Measurements from ENCODE around the gene TMEM273. TPM values are rescaled to one million over a fixed set of nuclear protein-coding genes. Genes with fewer than 3 reads are reported as not detected.

Gene TMEM273
- polyA plus RNA-seq, 1 of the 3 experiments (the other 2 are of a cell fraction), result not detected

GRCh38 chr10:49223205-49223604 is 35.0 kb upstream of the TMEM273 start:
- no peaks in the 10 kb centered on the region for H3K27me3 ChIP-seq (ENCODE audit: insufficient read depth)
- H3K4me1 ChIP-seq (ENCODE audit: control insufficient read depth in 1 of 2, insufficient read depth in 2 of 2, low read depth in 1 of 2, low read length in 1 of 2), result no peaks in the 10 kb centered on the region
- H3K9ac ChIP-seq, result no peak overlapping the region
- H3K4me3 ChIP-seq (ENCODE audit: low read depth in 2 of 2, low read length in 1 of 2), result no peak overlapping the region
- H3K9me2 ChIP-seq, result no peaks in the 10 kb centered on the region
- CTCF ChIA-PET, result no interaction called here
- no peaks in the 10 kb centered on the region for H4K20me1 ChIP-seq (ENCODE audit: insufficient read depth)
- no peak overlapping the region for H2AFZ ChIP-seq (ENCODE audit: low read depth)
- H3K36me3 ChIP-seq (replicated peaks in 1 of 2; ENCODE audit: control insufficient read depth in 1 of 2, insufficient read depth in 2 of 2, low read length in 1 of 2), result no peaks in the 10 kb centered on the region
- no peaks in the 10 kb centered on the region for H3K9me3 ChIP-seq
- no peak for DNase-seq
- H3F3A ChIP-seq (replicated peaks; ENCODE audit: insufficient read depth), result no peaks in the 10 kb centered on the region
- TF ChIP-seq RFX5 (IDR thresholded peaks at IDR 0.05; ENCODE audit: low read length) (no peak), FOXM1 (IDR thresholded peaks at IDR 0.05; ENCODE audit: low read depth) (no peak), GABPA (IDR thresholded peaks at IDR 0.05; ENCODE audit: low read depth) (no peak), ZBTB33 (IDR thresholded peaks at IDR 0.05; ENCODE audit: borderline replicate concordance, low read depth) (no peak), TAF1 (IDR thresholded peaks at IDR 0.05; ENCODE audit: borderline replicate concordance, low read depth, low read length) (no peak), CHD2 (IDR thresholded peaks at IDR 0.05; ENCODE audit: low read length, partially characterized antibody) (no peak), ELF1 (IDR thresholded peaks at IDR 0.05) (no peak), USF1 (IDR thresholded peaks at IDR 0.05; ENCODE audit: borderline replicate concordance, low read depth) (no peak), POLR2AphosphoS5 (IDR thresholded peaks at IDR 0.05; ENCODE audit: low read depth, low read length) (no peak), EZH2phosphoT487 (IDR thresholded peaks at IDR 0.05; ENCODE audit: borderline replicate concordance, low read depth) (no peak)
- POLR2A ChIA-PET, result no interaction called here
- H3K79me2 ChIP-seq (ENCODE audit: insufficient read depth), result no peaks in the 10 kb centered on the region
- H3K4me2 ChIP-seq, result no peak overlapping the region
- H3K27ac ChIP-seq (ENCODE audit: low read depth in 2 of 2, low read length in 1 of 2), result no peak overlapping the region

GRCh38 chr10:49222170-49222569 is 34.0 kb upstream of the TMEM273 start:
- no peaks in the 10 kb centered on the region for H3K79me2 ChIP-seq (ENCODE audit: insufficient read depth)
- H3K9me2 ChIP-seq, result no peaks in the 10 kb centered on the region
- H3K9ac ChIP-seq, result no peak overlapping the region
- H3K27me3 ChIP-seq (ENCODE audit: insufficient read depth), result no peaks in the 10 kb centered on the region
- no peaks in the 10 kb centered on the region for H3K36me3 ChIP-seq (replicated peaks in 1 of 2; ENCODE audit: control insufficient read depth in 1 of 2, insufficient read depth in 2 of 2, low read length in 1 of 2)
- 17% methylated on average over 3 of the region's 3 CpGs for WGBS (ENCODE audit: low lambda C conversion rate)
- no peak overlapping the region for H3K4me2 ChIP-seq
- no peak for DNase-seq
- TF ChIP-seq FOXJ3 (CRISPR knock-in tag; IDR thresholded peaks at IDR 0.05), result no peak
- H3K4me3 ChIP-seq (ENCODE audit: low read depth in 2 of 2, low read length in 1 of 2), result no peak overlapping the region
- POLR2A ChIA-PET, result no interaction called here
- H4K20me1 ChIP-seq (ENCODE audit: insufficient read depth), result no peaks in the 10 kb centered on the region
- H2AFZ ChIP-seq (ENCODE audit: low read depth), result no peak overlapping the region
- no peaks in the 10 kb centered on the region for H3K9me3 ChIP-seq
- no peak overlapping the region for H3K27ac ChIP-seq (ENCODE audit: low read depth in 2 of 2, low read length in 1 of 2)
- H3F3A ChIP-seq (replicated peaks; ENCODE audit: insufficient read depth), result no peaks in the 10 kb centered on the region
- CTCF ChIA-PET, result no interaction called here
- H3K4me1 ChIP-seq (ENCODE audit: control insufficient read depth in 1 of 2, insufficient read depth in 2 of 2, low read depth in 1 of 2, low read length in 1 of 2), result no peaks in the 10 kb centered on the region

All from SK-N-SH (cell line).